ENCODE measurements around the gene FAIM2.

Gene FAIM2

DNA sequence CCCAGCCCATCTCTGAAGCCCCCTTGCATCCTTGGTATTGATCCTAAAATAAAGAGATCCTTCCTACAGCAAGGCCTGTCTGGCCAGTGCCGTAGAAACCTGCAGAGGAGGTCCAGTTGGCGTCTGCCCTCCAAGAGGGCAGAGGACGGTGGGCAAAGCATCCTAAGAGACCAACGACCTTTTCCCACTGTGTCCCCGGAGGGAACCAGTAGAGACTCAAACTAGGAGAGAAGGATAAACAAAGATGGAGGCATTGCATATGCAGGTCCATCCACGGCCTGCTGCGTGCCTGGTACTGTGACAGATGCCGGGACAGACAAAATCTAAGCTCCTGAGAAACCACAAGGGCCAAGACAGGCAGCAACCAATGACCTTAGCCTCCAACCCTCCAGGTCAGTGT, 79.3 kb downstream of the FAIM2 start:
- DNase-seq (ENCODE audit: low spot score) = no peak

DNA sequence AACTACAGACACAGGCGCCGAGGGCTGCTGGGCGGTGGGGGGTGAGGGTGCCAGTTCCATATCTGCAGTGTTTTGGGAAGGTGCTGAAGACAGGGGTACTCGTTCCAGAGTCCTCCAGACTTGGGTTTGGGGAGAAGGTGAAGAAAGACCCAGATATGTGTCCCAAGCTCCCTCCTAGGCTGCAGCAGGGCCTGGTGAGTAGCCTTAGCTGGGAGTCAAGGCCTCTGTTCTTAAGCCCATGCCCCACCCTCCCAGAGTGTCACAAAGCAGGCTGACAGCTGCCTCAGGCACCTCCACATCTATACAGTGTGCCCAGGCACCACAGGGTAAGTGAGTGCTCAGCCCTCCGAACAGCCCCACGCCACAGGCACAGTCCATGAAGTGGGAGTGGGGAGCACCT, 79.7 kb downstream of the FAIM2 start:
- no peak for DNase-seq (ENCODE audit: low spot score)

DNA sequence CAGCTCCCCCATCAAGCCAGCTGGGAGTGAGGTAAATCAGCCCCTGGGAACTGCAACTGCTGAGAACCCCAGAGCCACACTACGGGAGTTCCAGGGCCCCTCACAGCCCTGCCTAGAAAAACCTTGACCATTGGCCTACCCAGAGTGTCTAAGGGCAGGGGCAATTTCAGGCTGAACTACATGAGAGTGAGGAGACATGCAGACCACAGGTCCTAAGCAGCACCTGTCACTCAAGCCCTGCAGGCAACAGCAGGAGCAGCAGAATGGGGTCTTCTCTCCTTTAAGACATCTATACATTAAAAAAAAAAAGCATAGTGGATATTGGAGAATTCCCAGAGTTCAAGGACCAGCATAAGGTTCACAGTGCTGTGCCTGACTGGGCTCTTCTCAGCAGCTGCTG, 80.3 kb downstream of the FAIM2 start:
- DNase-seq (ENCODE audit: low spot score) = no peak

- no peak for DNase-seq (ENCODE audit: low spot score)
These were observed 82.1 kb downstream of the FAIM2 start for GRCh38 chr12:49821373-49822287.

- DNase-seq (ENCODE audit: low spot score) = no peak
These were observed 83.9 kb downstream of the FAIM2 start for GRCh38 chr12:49819786-49820185.

DNA sequence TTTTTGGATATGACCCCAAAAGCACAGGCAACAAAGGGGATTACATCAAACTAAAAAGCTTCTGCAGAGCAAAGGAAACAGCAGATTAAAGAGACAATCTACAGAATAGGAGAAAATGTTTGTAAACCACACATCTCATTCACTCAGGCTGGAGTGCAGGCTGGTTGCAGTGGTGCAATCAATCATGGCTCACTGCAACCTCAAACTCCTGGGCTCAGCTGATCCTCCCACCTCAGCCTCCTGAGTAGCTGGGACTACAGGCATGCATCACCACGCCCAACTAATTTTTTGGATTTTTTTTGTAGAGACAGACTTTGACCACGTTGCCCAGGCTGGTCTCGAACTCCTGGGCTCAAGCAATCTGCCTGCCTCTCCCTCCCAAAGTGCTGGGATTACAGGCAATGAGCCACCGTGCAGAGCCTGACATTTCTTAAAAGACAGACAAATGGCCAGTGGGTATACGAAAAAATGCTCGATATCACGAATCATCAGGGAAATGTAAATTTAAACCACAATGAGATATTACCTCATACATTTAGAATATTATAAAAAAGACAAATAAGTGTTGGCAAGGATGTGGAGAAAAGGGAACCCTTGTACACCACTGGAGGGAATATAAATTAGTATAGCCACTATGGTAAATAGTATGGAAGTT, 85.3 kb downstream of the FAIM2 start:
- DNase-seq (ENCODE audit: low spot score) = no peak
